Measurements from ENCODE around the gene PTAR1.
"Not testable (repeated sequence)": the region's sequence is repeated elsewhere in the genome, so short reads cannot be mapped to it uniquely, and the experiment has no call there.

PTAR1 gene

GRCh38 chr9:69773258-69773657, 13.4 kb upstream of the PTAR1 start:
- Histone ChIP-seq H3K9ac (ENCODE audit: low read depth, low read length) (no peak overlapping the region), H3K27ac (ENCODE audit: low read length) (no peak overlapping the region), H3K36me3 (ENCODE audit: insufficient read depth, low read depth, low read length) (no peaks in the 10 kb centered on the region), H3K4me3 (ENCODE audit: low read length) (no peak overlapping the region), H3K9me3 (ENCODE audit: insufficient read depth, low read depth, low read length) (no peaks in the 10 kb centered on the region), H3K27me3 (ENCODE audit: insufficient read depth, low read length) (no peaks in the 10 kb centered on the region), H3K4me1 (ENCODE audit: insufficient read depth, low read length) (no peaks in the 10 kb centered on the region)

GRCh38 chr9:69771775-69772418, 12.1 kb upstream of the PTAR1 start:
- H3K27ac ChIP-seq (ENCODE audit: low read length) = no peak overlapping the region
- no peak overlapping the region for H3K4me3 ChIP-seq (ENCODE audit: low read length)

GRCh38 chr9:69768716-69769115, 8.9 kb upstream of the PTAR1 start:
- H3K9ac ChIP-seq (ENCODE audit: low read depth, low read length) = no peak overlapping the region
- H3K4me3 ChIP-seq (ENCODE audit: low read length) = no peak overlapping the region
- H3K27ac ChIP-seq (ENCODE audit: low read length) = no peak overlapping the region
- no peaks in the 10 kb centered on the region for H3K36me3 ChIP-seq (ENCODE audit: insufficient read depth, low read depth, low read length)
- H3K4me1 ChIP-seq (ENCODE audit: insufficient read depth, low read length) = peaks cover 11% of the 10 kb centered on the region; the same call in 1 of the 2 replicates
- no peaks in the 10 kb centered on the region for H3K9me3 ChIP-seq (ENCODE audit: insufficient read depth, low read depth, low read length)
- no peaks in the 10 kb centered on the region for H3K27me3 ChIP-seq (ENCODE audit: insufficient read depth, low read length)

More at GRCh38 chr9:69771775-69772418, 12.1 kb upstream of the PTAR1 start:
- Histone ChIP-seq H3K9me3 (ENCODE audit: insufficient read depth, low read depth, low read length) (no peaks in the 10 kb centered on the region), H3K4me1 (ENCODE audit: insufficient read depth, low read length) (no peaks in the 10 kb centered on the region), H3K9ac (ENCODE audit: low read depth, low read length) (no peak overlapping the region), H3K36me3 (ENCODE audit: insufficient read depth, low read depth, low read length) (no peaks in the 10 kb centered on the region), H3K27me3 (ENCODE audit: insufficient read depth, low read length) (no peaks in the 10 kb centered on the region)

GRCh38 chr9:69768101-69768500, 8.3 kb upstream of the PTAR1 start:
- Histone ChIP-seq H3K27ac (ENCODE audit: low read length) (no peak overlapping the region), H3K36me3 (ENCODE audit: insufficient read depth, low read depth, low read length) (no peaks in the 10 kb centered on the region), H3K9me3 (ENCODE audit: insufficient read depth, low read depth, low read length) (no peaks in the 10 kb centered on the region), H3K4me1 (ENCODE audit: insufficient read depth, low read length) (peaks cover 11% of the 10 kb centered on the region; the same call in 1 of the 2 replicates), H3K27me3 (ENCODE audit: insufficient read depth, low read length) (no peaks in the 10 kb centered on the region), H3K9ac (ENCODE audit: low read depth, low read length) (no peak overlapping the region), H3K4me3 (ENCODE audit: low read length) (no peak overlapping the region)

GRCh38 chr9:69763862-69764261, 4.1 kb upstream of the PTAR1 start:
- Histone ChIP-seq H3K27ac (ENCODE audit: low read length) (peak overlapping the region; percentile 38), H3K4me3 (ENCODE audit: low read length) (peak overlapping the region; percentile 48), H3K4me1 (ENCODE audit: insufficient read depth, low read length) (peaks cover 23% of the 10 kb centered on the region; the same call in 1 of the 2 replicates), H3K9ac (ENCODE audit: low read depth, low read length) (peak overlapping the region; percentile 81)
- not testable (repeated sequence) for H3K27me3 ChIP-seq (ENCODE audit: insufficient read depth, low read length); H3K36me3 ChIP-seq (ENCODE audit: insufficient read depth, low read depth, low read length); H3K9me3 ChIP-seq (ENCODE audit: insufficient read depth, low read depth, low read length)

GRCh38 chr9:69762527-69762926, 2.7 kb upstream of the PTAR1 start:
- peaks cover 26% of the 10 kb centered on the region; the same call in 1 of the 2 replicates for H3K4me1 ChIP-seq (ENCODE audit: insufficient read depth, low read length)
- H3K36me3 ChIP-seq (ENCODE audit: insufficient read depth, low read depth, low read length) = peaks cover 9% of the 10 kb centered on the region
- no peaks in the 10 kb centered on the region for H3K27me3 ChIP-seq (ENCODE audit: insufficient read depth, low read length)
- no peaks in the 10 kb centered on the region for H3K9me3 ChIP-seq (ENCODE audit: insufficient read depth, low read depth, low read length)
- H3K27ac ChIP-seq (ENCODE audit: low read length) = peak overlapping the region; percentile 59
- H3K9ac ChIP-seq (ENCODE audit: low read depth, low read length) = peak overlapping the region; percentile 64
- H3K4me3 ChIP-seq (ENCODE audit: low read length) = peak overlapping the region; percentile 32

- Histone ChIP-seq H3K4me1 (ENCODE audit: insufficient read depth, low read length) (peaks cover 37% of the 10 kb centered on the region; the same call in 1 of the 2 replicates), H3K9me3 (ENCODE audit: insufficient read depth, low read depth, low read length) (no peaks in the 10 kb centered on the region), H3K27ac (ENCODE audit: low read length) (no peak overlapping the region)
These were observed 433 bp upstream of the PTAR1 start for GRCh38 chr9:69760278-69760610.

GRCh38 chr9:69759021-69759420, 790 bp downstream of the PTAR1 start:
- Histone ChIP-seq H3K9me3 (ENCODE audit: insufficient read depth, low read depth, low read length) (no peaks in the 10 kb centered on the region), H3K27ac (ENCODE audit: low read length) (peak overlapping the region; percentile 50), H3K9ac (ENCODE audit: low read depth, low read length) (peak overlapping the region; percentile 86), H3K4me3 (ENCODE audit: low read length) (peak overlapping the region; percentile 82), H3K36me3 (ENCODE audit: insufficient read depth, low read depth, low read length) (peaks cover 25% of the 10 kb centered on the region), H3K27me3 (ENCODE audit: insufficient read depth, low read length) (no peaks in the 10 kb centered on the region), H3K4me1 (ENCODE audit: insufficient read depth, low read length) (peaks cover 31% of the 10 kb centered on the region; the same call in 1 of the 2 replicates)

More at GRCh38 chr9:69760278-69760610, 433 bp upstream of the PTAR1 start:
- peaks cover 22% of the 10 kb centered on the region for H3K36me3 ChIP-seq (ENCODE audit: insufficient read depth, low read depth, low read length)
- H3K9ac ChIP-seq (ENCODE audit: low read depth, low read length) = peak overlapping the region; percentile 85
- peak overlapping the region; percentile 82 for H3K4me3 ChIP-seq (ENCODE audit: low read length)
- no peaks in the 10 kb centered on the region for H3K27me3 ChIP-seq (ENCODE audit: insufficient read depth, low read length)

GRCh38 chr9:69757996-69758675, 1.7 kb downstream of the PTAR1 start:
- Histone ChIP-seq H3K9ac (ENCODE audit: low read depth, low read length) (peak overlapping the region; percentile 35; the same call in 1 of the 2 replicates), H3K36me3 (ENCODE audit: insufficient read depth, low read depth, low read length) (peaks cover 32% of the 10 kb centered on the region), H3K27ac (ENCODE audit: low read length) (no peak overlapping the region), H3K27me3 (ENCODE audit: insufficient read depth, low read length) (no peaks in the 10 kb centered on the region), H3K4me1 (ENCODE audit: insufficient read depth, low read length) (peaks cover 32% of the 10 kb centered on the region; the same call in 1 of the 2 replicates), H3K9me3 (ENCODE audit: insufficient read depth, low read depth, low read length) (no peaks in the 10 kb centered on the region), H3K4me3 (ENCODE audit: low read length) (peak overlapping the region; percentile 82)

- no peak overlapping the region for H3K9ac ChIP-seq (ENCODE audit: low read depth, low read length)
- H3K4me1 ChIP-seq (ENCODE audit: insufficient read depth, low read length) = peaks cover 33% of the 10 kb centered on the region; the same call in 1 of the 2 replicates
- no peak overlapping the region for H3K4me3 ChIP-seq (ENCODE audit: low read length)
- no peaks in the 10 kb centered on the region for H3K9me3 ChIP-seq (ENCODE audit: insufficient read depth, low read depth, low read length)
- H3K36me3 ChIP-seq (ENCODE audit: insufficient read depth, low read depth, low read length) = peaks cover 44% of the 10 kb centered on the region
- H3K27ac ChIP-seq (ENCODE audit: low read length) = no peak overlapping the region
- no peaks in the 10 kb centered on the region for H3K27me3 ChIP-seq (ENCODE audit: insufficient read depth, low read length)
These were observed 4.6 kb downstream of the PTAR1 start for GRCh38 chr9:69755205-69755604.

- Histone ChIP-seq H3K4me1 (ENCODE audit: insufficient read depth, low read length) (peaks cover 35% of the 10 kb centered on the region), H3K36me3 (ENCODE audit: insufficient read depth, low read depth, low read length) (peaks cover 58% of the 10 kb centered on the region), H3K27me3 (ENCODE audit: insufficient read depth, low read length) (no peaks in the 10 kb centered on the region), H3K27ac (ENCODE audit: low read length) (no peak overlapping the region), H3K9ac (ENCODE audit: low read depth, low read length) (no peak overlapping the region), H3K4me3 (ENCODE audit: low read length) (no peak overlapping the region), H3K9me3 (ENCODE audit: insufficient read depth, low read depth, low read length) (no peaks in the 10 kb centered on the region)
These were observed 6.0 kb downstream of the PTAR1 start for GRCh38 chr9:69753830-69754229.

GRCh38 chr9:69750085-69750484, 9.7 kb downstream of the PTAR1 start:
- no peak overlapping the region for H3K4me3 ChIP-seq (ENCODE audit: low read length)
- no peak overlapping the region for H3K9ac ChIP-seq (ENCODE audit: low read depth, low read length)
- no peak overlapping the region for H3K27ac ChIP-seq (ENCODE audit: low read length)
- H3K27me3 ChIP-seq (ENCODE audit: insufficient read depth, low read length) = no peaks in the 10 kb centered on the region
- H3K4me1 ChIP-seq (ENCODE audit: insufficient read depth, low read length) = peaks cover 26% of the 10 kb centered on the region
- peaks cover 71% of the 10 kb centered on the region for H3K36me3 ChIP-seq (ENCODE audit: insufficient read depth, low read depth, low read length)
- no peaks in the 10 kb centered on the region for H3K9me3 ChIP-seq (ENCODE audit: insufficient read depth, low read depth, low read length)
